Fibroblast of lung (primary cell): ENCODE measurements around the gene BCL2. TPM values are rescaled to one million over a fixed set of nuclear protein-coding genes. Genes with fewer than 3 reads are reported as not detected.

Source experiments
- DNase-seq, 2 donors: peaks; one replicate each; pipeline versions ENCODE4 v3.0.0 to v3.0.0-alpha.2; 2010; ENCODE audit warnings: low read depth in 2 of 2
- H2AFZ ChIP-seq: 2 replicates; pipeline ENCODE4 v1.5.1; 2012; ENCODE audit warnings: low read length, control low read depth, inconsistent platforms
- H3K27ac ChIP-seq: 2 replicates; pipeline ENCODE4 v1.5.1; 2011; ENCODE audit warnings: low read length, control low read depth; ENCODE audit not compliant: insufficient read depth
- H3K27me3 ChIP-seq: 2 replicates; pipeline ENCODE4 v1.5.1; 2011; ENCODE audit warnings: mild to moderate bottlenecking, low read length; ENCODE audit not compliant: control insufficient read depth, insufficient read depth
- H3K36me3 ChIP-seq: 2 replicates; pipeline ENCODE4 v1.5.1; 2011; ENCODE audit warnings: low read length; ENCODE audit not compliant: control insufficient read depth, insufficient read depth
- H3K4me1 ChIP-seq: 2 replicates; pipeline ENCODE4 v1.5.1; 2011; ENCODE audit warnings: low read length; ENCODE audit not compliant: control insufficient read depth, insufficient read depth; ENCODE audit errors: extremely low read depth
- H3K4me2 ChIP-seq: 2 replicates; pipeline ENCODE4 v1.5.1; 2011; ENCODE audit warnings: low read length, control low read depth; ENCODE audit not compliant: insufficient read depth; ENCODE audit errors: extremely low read depth
- H3K4me3 ChIP-seq, 4 experiments: fragments of 200-600 bp in 1 of 4; sonication (generic) in 1 of 4; replicated peaks in 1 of 4; 2 replicates each; pipeline ENCODE4 v1.5.1; 2011 to 2016; ENCODE audit warnings: low read length in 4 of 4, low read depth in 3 of 4, mild to moderate bottlenecking in 3 of 4, control low read depth in 2 of 4, inconsistent platforms in 1 of 4, mixed read lengths in 1 of 4; ENCODE audit not compliant: insufficient read depth in 1 of 4; ENCODE audit errors: control extremely low read depth in 1 of 4
- H3K79me2 ChIP-seq: 2 replicates; pipeline ENCODE4 v1.5.1; 2012; ENCODE audit warnings: mild to moderate bottlenecking, low read length, inconsistent platforms; ENCODE audit not compliant: control insufficient read depth, insufficient read depth
- H3K9ac ChIP-seq: 2 replicates; pipeline ENCODE4 v1.5.1; 2011; ENCODE audit warnings: mild to moderate bottlenecking, low read length, control low read depth; ENCODE audit not compliant: insufficient read depth
- H3K9me3 ChIP-seq: 2 replicates; pipeline ENCODE4 v1.5.1; 2012; ENCODE audit warnings: low read depth, low read length; ENCODE audit not compliant: control insufficient read depth, insufficient read depth
- H4K20me1 ChIP-seq: 2 replicates; pipeline ENCODE4 v1.5.1; 2011; ENCODE audit warnings: low read length; ENCODE audit not compliant: control insufficient read depth, insufficient read depth; ENCODE audit errors: extremely low read depth
- EZH2 ChIP-seq: IDR thresholded peaks from 2 replicates; pipeline ENCODE4 v1.5.1; 2012; ENCODE audit warnings: low read length, control low read depth, mild to moderate bottlenecking; ENCODE audit errors: missing control alignments
- polyA plus RNA-seq, 2 donors: library from polyadenylated mRNA; depleted of rRNA in 1 of 2; stranded (reverse) in 1 of 2; unstranded in 1 of 2; fragments of >200 nt; gene quantifications; 2 replicates each; pipeline ENCODE4 v1.2.1, GENCODE V29; 2011 to 2012; ENCODE audit warnings: missing spikeins in 1 of 2
- total RNA-seq: library from RNA; depleted of rRNA; stranded (reverse); fragments of >200 nt; gene quantifications from 2 replicates; pipeline ENCODE4 v1.2.1, GENCODE V29; 2014
- TF ChIP-seq, protein P1 (sequence below), 2 donors: IDR thresholded peaks in 1 of 2; conservative IDR thresholded peaks in 1 of 2; 1 replicate in 1 of 2; 2 replicates in 1 of 2; pipeline ENCODE4 v1.5.1; 2011 to 2012; ENCODE audit warnings: low read length in 2 of 2, control low read depth in 1 of 2, inconsistent platforms in 1 of 2, low read depth in 1 of 2, mild to moderate bottlenecking in 1 of 2

Gene BCL2
- total and polyA plus RNA-seq, 2 donors (not counting 1 experiment from before 2014, with no cell fraction given): 1.5 to 3.6 TPM

DNA sequence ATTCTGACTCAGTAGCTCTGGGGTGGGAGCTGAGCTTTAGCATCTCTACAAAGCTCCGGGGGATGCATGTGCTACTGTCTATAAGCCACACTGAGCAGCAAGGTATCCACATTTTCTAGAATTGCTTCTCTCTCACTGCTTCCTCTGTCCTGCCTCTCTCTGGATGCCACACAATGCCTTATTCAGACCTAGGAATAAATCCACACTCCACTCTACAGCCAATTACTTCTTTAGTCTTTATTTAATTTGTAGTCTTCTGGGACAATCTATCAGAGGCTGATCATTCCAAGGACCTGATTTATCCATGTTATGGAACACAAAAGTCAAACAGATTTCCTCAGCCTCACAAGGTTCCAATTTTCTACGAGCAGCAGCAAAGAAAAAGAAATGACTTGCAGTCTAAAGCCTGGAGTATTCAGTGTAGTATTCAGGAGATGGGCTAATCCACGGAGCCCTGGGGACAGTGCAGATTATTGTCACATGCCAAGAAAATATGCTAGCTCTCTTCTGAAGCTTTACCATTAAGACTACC lies 4.4 kb downstream of the BCL2 start:
- no peaks in the 10 kb centered on the region for H3K27me3 ChIP-seq
- no peak for TF ChIP-seq EZH2
- TF ChIP-seq, protein P1, sequence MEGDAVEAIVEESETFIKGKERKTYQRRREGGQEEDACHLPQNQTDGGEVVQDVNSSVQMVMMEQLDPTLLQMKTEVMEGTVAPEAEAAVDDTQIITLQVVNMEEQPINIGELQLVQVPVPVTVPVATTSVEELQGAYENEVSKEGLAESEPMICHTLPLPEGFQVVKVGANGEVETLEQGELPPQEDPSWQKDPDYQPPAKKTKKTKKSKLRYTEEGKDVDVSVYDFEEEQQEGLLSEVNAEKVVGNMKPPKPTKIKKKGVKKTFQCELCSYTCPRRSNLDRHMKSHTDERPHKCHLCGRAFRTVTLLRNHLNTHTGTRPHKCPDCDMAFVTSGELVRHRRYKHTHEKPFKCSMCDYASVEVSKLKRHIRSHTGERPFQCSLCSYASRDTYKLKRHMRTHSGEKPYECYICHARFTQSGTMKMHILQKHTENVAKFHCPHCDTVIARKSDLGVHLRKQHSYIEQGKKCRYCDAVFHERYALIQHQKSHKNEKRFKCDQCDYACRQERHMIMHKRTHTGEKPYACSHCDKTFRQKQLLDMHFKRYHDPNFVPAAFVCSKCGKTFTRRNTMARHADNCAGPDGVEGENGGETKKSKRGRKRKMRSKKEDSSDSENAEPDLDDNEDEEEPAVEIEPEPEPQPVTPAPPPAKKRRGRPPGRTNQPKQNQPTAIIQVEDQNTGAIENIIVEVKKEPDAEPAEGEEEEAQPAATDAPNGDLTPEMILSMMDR (conservative IDR thresholded peaks at IDR 0.05 in 1 of 2, IDR thresholded peaks at IDR 0.05 in 1 of 2; ENCODE audit: low read depth in 1 of 2, low read length in 2 of 2): no peak

DNA sequence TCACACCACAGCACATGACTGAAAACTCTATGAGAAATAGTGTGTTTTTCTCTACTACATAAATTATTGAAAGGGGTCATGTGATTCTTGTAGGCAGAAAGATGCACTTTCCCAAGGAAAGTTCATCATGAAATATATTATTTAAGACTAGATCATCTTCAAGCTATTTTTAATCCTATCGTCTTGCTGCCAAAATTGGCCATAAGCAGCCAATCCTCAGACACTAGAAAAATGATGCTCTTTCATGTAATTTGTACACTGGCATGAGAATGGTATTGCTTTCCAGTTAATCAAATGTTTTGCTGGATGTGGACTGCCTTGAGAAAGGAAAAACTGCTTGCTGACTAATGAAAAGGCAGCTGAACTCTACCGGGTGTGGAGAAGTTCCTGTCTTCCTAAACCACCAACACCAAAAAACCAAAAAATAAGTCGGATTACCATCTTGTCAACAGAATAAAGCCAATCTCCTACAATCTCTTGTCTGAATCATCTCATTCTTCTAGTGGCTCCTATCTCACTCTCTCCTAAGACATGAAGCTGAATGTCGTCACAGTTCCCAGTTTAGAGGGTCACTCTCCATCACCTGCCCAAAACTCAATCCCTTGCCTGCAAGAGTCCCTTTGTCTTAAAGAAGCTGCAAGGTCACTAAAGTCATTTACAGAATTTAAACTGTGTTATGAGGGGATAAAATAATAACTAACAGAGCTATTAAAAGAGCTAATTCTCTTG lies 5.3 kb downstream of the BCL2 start:
- Histone ChIP-seq H3K27ac (no peak overlapping the region), H3K9me3 (no peaks in the 10 kb centered on the region), H3K27me3 (no peaks in the 10 kb centered on the region), H3K36me3 (no peaks in the 10 kb centered on the region), H2AFZ (no peak overlapping the region), H3K4me2 (no peak overlapping the region), H4K20me1 (no peaks in the 10 kb centered on the region), H3K4me1 (peaks cover 3% of the 10 kb centered on the region), H3K9ac (no peak overlapping the region), H3K79me2 (no peaks in the 10 kb centered on the region), H3K4me3 (no peak overlapping the region)
- TF ChIP-seq, protein P1 (conservative IDR thresholded peaks at IDR 0.05 in 1 of 2, IDR thresholded peaks at IDR 0.05 in 1 of 2; ENCODE audit: low read depth in 1 of 2, low read length in 2 of 2): no peak
- TF ChIP-seq EZH2: no peak
- DNase-seq: no peak

More for the DNA sequence above, 4.4 kb downstream of the BCL2 start:
- no peak for DNase-seq
- Histone ChIP-seq H2AFZ (no peak overlapping the region), H3K36me3 (no peaks in the 10 kb centered on the region), H3K4me3 (no peak overlapping the region), H3K9me3 (no peaks in the 10 kb centered on the region), H4K20me1 (no peaks in the 10 kb centered on the region), H3K4me2 (no peak overlapping the region), H3K9ac (no peak overlapping the region), H3K79me2 (no peaks in the 10 kb centered on the region), H3K27ac (no peak overlapping the region), H3K4me1 (peaks cover 3% of the 10 kb centered on the region)

DNA sequence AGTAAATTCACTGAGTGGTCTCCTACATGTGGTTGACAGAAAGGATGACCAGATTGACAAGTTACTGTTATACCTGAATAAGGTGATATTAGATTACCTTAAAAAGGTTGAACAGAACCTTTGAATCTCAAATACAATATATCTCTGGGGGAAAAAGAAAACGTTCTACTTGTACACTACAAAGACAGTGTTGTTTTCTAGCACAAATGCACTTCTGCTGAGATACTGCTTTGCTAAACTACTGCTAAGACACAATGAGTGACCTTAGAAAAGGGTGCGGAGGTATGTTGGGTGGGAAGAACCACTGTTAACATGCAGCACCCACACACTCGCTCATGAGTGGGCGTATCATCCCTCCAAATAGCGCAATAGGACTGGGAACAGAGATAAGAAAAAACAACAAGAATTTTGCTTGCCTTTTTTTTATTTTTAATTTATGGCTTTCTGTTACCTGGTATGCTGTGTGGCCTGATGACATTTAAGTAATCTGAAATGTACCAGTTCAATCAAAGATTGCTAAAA lies 6.1 kb downstream of the BCL2 start:
- Histone ChIP-seq H3K79me2 (no peaks in the 10 kb centered on the region), H3K4me1 (peaks cover 3% of the 10 kb centered on the region), H3K4me3 (no peak overlapping the region), H2AFZ (no peak overlapping the region), H3K4me2 (no peak overlapping the region), H4K20me1 (no peaks in the 10 kb centered on the region), H3K27me3 (no peaks in the 10 kb centered on the region), H3K9me3 (no peaks in the 10 kb centered on the region), H3K27ac (no peak overlapping the region), H3K9ac (no peak overlapping the region), H3K36me3 (no peaks in the 10 kb centered on the region)
- TF ChIP-seq, protein P1 (conservative IDR thresholded peaks at IDR 0.05 in 1 of 2, IDR thresholded peaks at IDR 0.05 in 1 of 2; ENCODE audit: low read depth in 1 of 2, low read length in 2 of 2): no peak
- TF ChIP-seq EZH2: no peak
- DNase-seq: no peak
